PC-3 (cell line): ENCODE measurements around the gene SRPX. TPM values are rescaled to one million over a fixed set of nuclear protein-coding genes. Genes with fewer than 3 reads are reported as not detected.

Experiments
- ATAC-seq: fragments of 200-7000 bp; cut with Tn5 transposase; 2 replicates; pipeline ENCODE4 v1.9.1; 2020; ENCODE audit warnings: mild to moderate bottlenecking, moderate library complexity
- BruUV-seq: library from RNA; stranded (reverse); fragments of 400-500 nt; replicated peaks from 2 replicates; lab custom pipeline; 2021; lab: Mats Ljungman, UMichigan
- CTCF ChIA-PET: fragments of 300-600 bp; sonication (Branson Sonifier 250); formaldehyde crosslinking; loops from one replicate; lab custom pipeline; 2022; ENCODE audit warnings: antibody characterized with exemption; lab: Charles Lee
- POLR2A ChIA-PET: fragments of 300-600 bp; sonication (Branson Sonifier 250); formaldehyde crosslinking; loops from one replicate; lab custom pipeline; 2022; ENCODE audit warnings: antibody characterized with exemption; ENCODE audit not compliant: unreplicated experiment; lab: Charles Lee
- DNase-seq: peaks from one replicate; pipeline ENCODE4 v3.0.0-alpha.2; 2015
- H2AFZ ChIP-seq: fragments of 300-600 bp; sonication (generic); 2 replicates; pipeline ENCODE4 v1.6.0; 2016; ENCODE audit warnings: antibody characterized with exemption, low read length
- H3F3A ChIP-seq: fragments of 300-600 bp; sonication (generic); one replicate; pipeline ENCODE4 v1.6.0; 2017; ENCODE audit warnings: antibody characterized with exemption, low read length, control low read depth, mild to moderate bottlenecking; ENCODE audit not compliant: unreplicated experiment
- H3K27ac ChIP-seq: fragments of 300-600 bp; sonication (generic); 2 replicates; pipeline ENCODE4 v1.5.1; 2016; ENCODE audit warnings: mild to moderate bottlenecking, low read length
- H3K27me3 ChIP-seq: fragments of 300-600 bp; sonication (generic); 2 replicates; pipeline ENCODE4 v1.6.1; 2016; ENCODE audit warnings: low read length, mixed read lengths
- H3K36me3 ChIP-seq: fragments of 300-600 bp; sonication (generic); 2 replicates; pipeline ENCODE4 v1.6.1; 2016; ENCODE audit warnings: low read depth, mixed run types, low read length, mixed read lengths
- H3K4me1 ChIP-seq: fragments of 300-600 bp; sonication (generic); 2 replicates; pipeline ENCODE4 v1.5.1; 2016; ENCODE audit warnings: low read length; ENCODE audit not compliant: insufficient read depth
- H3K4me2 ChIP-seq: fragments of 300-600 bp; sonication (generic); 2 replicates; pipeline ENCODE4 v1.6.0; 2016; ENCODE audit warnings: low read length
- H3K4me3 ChIP-seq: fragments of 300-600 bp; sonication (generic); 2 replicates; pipeline ENCODE4 v1.5.1; 2016; ENCODE audit warnings: mild to moderate bottlenecking, low read length, mixed read lengths
- H3K79me2 ChIP-seq: fragments of 300-600 bp; sonication (generic); 2 replicates; pipeline ENCODE4 v1.6.1; 2017; ENCODE audit warnings: low read length, mixed read lengths
- H3K9ac ChIP-seq: fragments of 300-600 bp; sonication (generic); 2 replicates; pipeline ENCODE4 v1.6.0; 2016; ENCODE audit warnings: mild to moderate bottlenecking, low read length
- H3K9me2 ChIP-seq: fragments of 300-600 bp; sonication (generic); replicated peaks from 2 replicates; pipeline ENCODE4 v1.6.1; 2016; ENCODE audit warnings: mixed run types, low read length, mixed read lengths
- H3K9me3 ChIP-seq: fragments of 300-600 bp; sonication (generic); 2 replicates; pipeline ENCODE4 v1.6.1; 2016; ENCODE audit warnings: low read length, mixed read lengths
- H4K20me1 ChIP-seq: fragments of 300-600 bp; sonication (generic); 2 replicates; pipeline ENCODE4 v1.6.1; 2016; ENCODE audit warnings: low read length, mixed read lengths
- EZH2 ChIP-seq: fragments of 300-600 bp; sonication (generic); IDR thresholded peaks from one replicate; pipeline ENCODE4 v1.6.1; 2017; ENCODE audit warnings: antibody characterized with exemption, mild to moderate bottlenecking, low read length; ENCODE audit not compliant: unreplicated experiment
- EZH2phosphoT487 ChIP-seq: fragments of 300-600 bp; sonication (generic); IDR thresholded peaks from 2 replicates; pipeline ENCODE4 v1.6.1; 2018; ENCODE audit warnings: mild to moderate bottlenecking, antibody characterized with exemption, low read length, borderline replicate concordance
- intact Hi-C: fragments of 100-400 bp; cut with micrococcal nuclease; formaldehyde crosslinking; loops from 2 replicates; pipeline ENCODE4 v1.9.0; 2023
- total RNA-seq: library from RNA; depleted of rRNA; stranded (reverse); fragments of >200 nt; gene quantifications from 2 replicates; pipeline ENCODE4 v1.2.3, GENCODE V29; 2014
- TF ChIP-seq, protein P1 (sequence below): fragments of 300-600 bp; sonication (generic); conservative IDR thresholded peaks from 2 replicates; pipeline ENCODE4 v1.5.1; 2017; ENCODE audit warnings: antibody characterized with exemption, low read depth, mild to moderate bottlenecking, low read length

Gene SRPX
- total RNA-seq, 1 experiment from 2014 or later: 5.0 TPM

- no peaks in the 10 kb centered on the region for H3K9me2 ChIP-seq
- no peak overlapping the region for H3K4me3 ChIP-seq
- H3K4me2 ChIP-seq: no peak overlapping the region
- peaks cover 11% of the 10 kb centered on the region for H3K4me1 ChIP-seq
- no peaks in the 10 kb centered on the region for H3K36me3 ChIP-seq
- POLR2A ChIA-PET: no interaction called here
- H3F3A ChIP-seq: no peaks in the 10 kb centered on the region
- BruUV-seq: no TSS peak
- ATAC-seq (no peak), DNase-seq (no peak)
- no peak overlapping the region for H2AFZ ChIP-seq
- H3K9me3 ChIP-seq: no peaks in the 10 kb centered on the region
- no peaks in the 10 kb centered on the region for H3K79me2 ChIP-seq
- no peaks in the 10 kb centered on the region for H4K20me1 ChIP-seq
- H3K27ac ChIP-seq: no peak overlapping the region
- no peak for TF ChIP-seq EZH2phosphoT487
- TF ChIP-seq, protein P1, sequence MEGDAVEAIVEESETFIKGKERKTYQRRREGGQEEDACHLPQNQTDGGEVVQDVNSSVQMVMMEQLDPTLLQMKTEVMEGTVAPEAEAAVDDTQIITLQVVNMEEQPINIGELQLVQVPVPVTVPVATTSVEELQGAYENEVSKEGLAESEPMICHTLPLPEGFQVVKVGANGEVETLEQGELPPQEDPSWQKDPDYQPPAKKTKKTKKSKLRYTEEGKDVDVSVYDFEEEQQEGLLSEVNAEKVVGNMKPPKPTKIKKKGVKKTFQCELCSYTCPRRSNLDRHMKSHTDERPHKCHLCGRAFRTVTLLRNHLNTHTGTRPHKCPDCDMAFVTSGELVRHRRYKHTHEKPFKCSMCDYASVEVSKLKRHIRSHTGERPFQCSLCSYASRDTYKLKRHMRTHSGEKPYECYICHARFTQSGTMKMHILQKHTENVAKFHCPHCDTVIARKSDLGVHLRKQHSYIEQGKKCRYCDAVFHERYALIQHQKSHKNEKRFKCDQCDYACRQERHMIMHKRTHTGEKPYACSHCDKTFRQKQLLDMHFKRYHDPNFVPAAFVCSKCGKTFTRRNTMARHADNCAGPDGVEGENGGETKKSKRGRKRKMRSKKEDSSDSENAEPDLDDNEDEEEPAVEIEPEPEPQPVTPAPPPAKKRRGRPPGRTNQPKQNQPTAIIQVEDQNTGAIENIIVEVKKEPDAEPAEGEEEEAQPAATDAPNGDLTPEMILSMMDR: no peak
- no peak for TF ChIP-seq EZH2
- H3K9ac ChIP-seq: no peak overlapping the region
- intact Hi-C loops: no loop called here
- CTCF ChIA-PET: no interaction called here
- no peaks in the 10 kb centered on the region for H3K27me3 ChIP-seq
Observed at GRCh38 chrX:38236901-38237615, 16.4 kb upstream of the SRPX start.

GRCh38 chrX:38233891-38234667 lies 13.4 kb upstream of the SRPX start:
- Histone ChIP-seq H3K4me1 (peaks cover 11% of the 10 kb centered on the region), H3K4me2 (0 out of 2 replicates have a peak overlapping the region, but pooled peaks have one; percentile 14), H3K36me3 (no peaks in the 10 kb centered on the region), H4K20me1 (no peaks in the 10 kb centered on the region), H2AFZ (no peak overlapping the region), H3K27me3 (no peaks in the 10 kb centered on the region), H3K9me2 (no peaks in the 10 kb centered on the region), H3K79me2 (no peaks in the 10 kb centered on the region), H3K27ac (0 out of 2 replicates have a peak overlapping the region, but pooled peaks have one; percentile 7), H3K9ac (no peak overlapping the region), H3F3A (no peaks in the 10 kb centered on the region), H3K4me3 (no peak overlapping the region), H3K9me3 (no peaks in the 10 kb centered on the region)
- BruUV-seq: no TSS peak
- intact Hi-C loops: no loop called here
- TF ChIP-seq EZH2phosphoT487 (no peak), EZH2 (no peak)
- TF ChIP-seq, protein P1: no peak
- CTCF ChIA-PET: no interaction called here
- ATAC-seq (peak; percentile 81), DNase-seq (peak; percentile 65)
- POLR2A ChIA-PET: no interaction called here
